NCI-H748 (cell line): Measurements from ENCODE around the gene MRPL48.
"Not testable (repeated sequence)": the region's sequence is repeated elsewhere in the genome, so short reads cannot be mapped to it uniquely, and the experiment has no call there.

Experiments used
- DNase-seq: peaks from one replicate; lab custom pipeline; 2025; ENCODE audit not compliant: unreplicated experiment; lab: John Stamatoyannopoulos, UW

Gene MRPL48

GRCh38 chr11:73787643-73788558 lies at the start of gene MRPL48:
TSS of gene MRPL48 (plus strand) at chr11:73787874. CDS start at chr11:73787972, 98 bp downstream.
- peak; percentile 95 for DNase-seq

DNA sequence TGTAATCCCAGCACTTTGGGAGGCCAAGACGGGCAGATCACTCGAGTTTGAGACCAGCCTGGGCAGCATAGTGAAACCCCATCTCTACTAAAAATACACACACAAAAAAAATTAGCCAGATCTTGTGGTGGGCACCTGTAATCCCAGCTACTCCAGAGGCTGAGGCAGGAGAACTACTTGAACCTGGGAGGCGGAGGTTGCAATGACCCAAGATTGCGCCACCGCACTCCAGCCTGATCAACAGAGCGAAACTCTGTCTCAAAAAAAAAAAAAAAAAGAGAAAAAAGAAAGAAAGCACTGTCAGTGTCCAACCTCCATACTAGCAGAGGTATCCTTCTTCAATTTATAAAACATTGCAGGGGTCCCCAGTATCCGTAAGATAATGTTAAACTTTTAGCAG lies 44.6 kb upstream of the MRPL48 start:
- no peak for DNase-seq

DNA sequence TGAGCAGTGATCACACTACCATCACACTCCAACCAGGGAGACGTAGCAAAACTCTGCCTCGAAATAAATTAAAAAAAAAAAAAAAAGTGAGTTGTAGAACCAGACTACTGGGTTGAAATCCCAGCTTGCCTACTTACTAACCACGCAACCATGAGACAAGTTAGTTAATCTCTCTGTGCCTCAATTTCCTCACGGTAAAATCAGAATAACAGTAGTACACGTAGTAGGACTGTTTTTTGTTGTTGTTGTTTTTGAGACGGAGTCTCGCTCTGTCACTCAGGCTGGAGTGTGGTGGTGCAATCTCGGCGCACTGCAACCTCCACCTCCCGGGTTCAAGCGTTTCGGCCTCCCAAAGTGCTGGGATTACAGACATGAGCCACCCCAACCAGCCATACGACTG lies 41.0 kb upstream of the MRPL48 start:
- no peak for DNase-seq

GRCh38 chr11:73747762-73748161 lies 39.9 kb upstream of the MRPL48 start:
- no peak for DNase-seq

DNA sequence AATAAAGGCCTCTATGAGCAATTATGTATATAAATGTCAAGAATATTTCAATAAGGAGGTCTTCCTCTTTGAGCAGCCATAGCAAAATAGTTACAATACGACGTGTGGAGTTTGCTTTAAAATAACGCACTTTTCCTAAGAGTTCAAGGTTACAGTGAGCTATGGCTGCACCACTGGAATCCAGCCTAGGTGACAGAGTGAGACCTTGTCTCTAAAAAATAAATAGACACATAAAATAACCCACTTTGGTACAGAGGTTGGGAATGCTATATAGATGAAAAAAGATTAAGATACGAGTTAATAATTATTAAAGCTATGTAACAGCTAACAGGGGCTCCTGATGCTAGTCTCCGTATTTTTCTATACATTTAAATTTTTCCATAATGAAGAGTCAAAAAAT lies 39.4 kb upstream of the MRPL48 start:
- DNase-seq: no peak

GRCh38 chr11:73749118-73749517 lies 38.6 kb upstream of the MRPL48 start:
- DNase-seq: no peak

DNA sequence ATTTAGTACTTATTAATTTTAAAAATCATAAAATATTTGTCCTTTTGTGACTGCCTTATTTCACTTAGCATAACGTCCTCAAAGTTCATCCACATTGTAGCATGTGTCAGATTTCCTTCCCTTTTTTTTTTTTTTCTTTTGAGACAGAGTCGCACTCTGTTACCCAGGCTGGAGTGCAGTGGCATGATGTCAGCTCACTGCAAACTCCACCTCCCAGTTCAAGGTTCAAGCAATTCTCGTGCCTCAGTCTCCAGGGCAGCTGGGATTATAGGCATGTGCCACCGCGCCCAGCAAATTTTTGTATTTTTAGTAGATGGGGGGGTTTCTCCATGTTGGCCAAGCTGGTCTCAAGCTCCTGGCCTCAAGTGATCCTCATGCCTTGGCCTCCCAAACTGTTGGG lies 37.4 kb upstream of the MRPL48 start:
- no peak for DNase-seq

- DNase-seq: not testable (repeated sequence)
These were observed 36.8 kb upstream of the MRPL48 start for GRCh38 chr11:73750862-73751261.

DNA sequence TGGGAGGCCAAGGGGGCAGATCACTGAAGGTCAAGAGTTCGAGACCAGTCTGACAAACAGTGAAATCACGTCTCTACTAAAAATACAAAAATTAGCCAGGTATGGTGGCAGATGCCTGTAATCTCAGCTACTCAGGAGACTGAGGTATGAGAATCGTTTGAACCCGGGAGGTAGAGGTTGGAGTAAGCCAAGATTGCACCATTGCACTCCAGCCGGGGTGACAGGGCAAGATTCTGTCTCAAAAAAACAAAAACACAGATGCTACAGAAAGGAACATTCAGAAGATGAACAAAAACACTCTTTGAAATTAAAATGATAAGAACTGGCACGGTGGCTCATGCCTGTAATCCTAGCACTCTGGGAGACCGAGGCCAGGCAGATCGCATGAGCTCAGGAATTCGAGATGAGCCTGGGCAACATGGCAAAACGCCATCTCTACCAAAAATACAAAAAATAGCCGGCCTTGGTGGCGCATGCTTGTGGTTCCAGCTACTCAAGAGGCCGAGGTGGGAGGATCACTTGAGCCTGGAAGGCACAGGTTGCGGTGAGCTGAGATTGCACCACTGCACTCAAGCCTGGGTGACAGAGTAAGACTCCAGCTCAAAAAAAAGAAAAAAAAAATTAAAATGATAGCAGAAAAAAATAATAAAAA lies 35.3 kb upstream of the MRPL48 start:
- DNase-seq: no peak

GRCh38 chr11:73752903-73753302 lies 34.8 kb upstream of the MRPL48 start:
- DNase-seq: no peak

- no peak for DNase-seq
These were observed 33.7 kb upstream of the MRPL48 start for GRCh38 chr11:73753938-73754337.

DNA sequence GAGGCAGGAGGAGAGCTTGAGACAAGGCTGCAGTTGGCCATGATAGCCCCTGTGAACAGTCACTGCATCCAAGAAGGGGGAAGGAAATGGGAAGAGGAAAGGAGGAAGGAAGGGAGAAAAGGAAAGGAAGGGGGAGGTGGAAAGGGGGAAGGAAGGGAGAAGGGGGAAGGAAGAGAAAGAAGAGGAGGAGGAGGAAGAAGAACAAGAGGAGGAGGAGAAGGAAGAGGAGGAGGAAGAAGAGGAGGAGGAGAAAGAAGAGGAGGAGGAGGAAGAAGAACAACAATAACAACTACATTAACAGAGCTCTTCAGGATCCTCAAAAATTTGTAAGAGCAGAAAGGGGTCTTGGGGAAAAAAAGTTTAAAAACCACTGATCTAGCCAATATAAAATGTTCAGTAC lies 32.0 kb upstream of the MRPL48 start:
- no peak for DNase-seq

- no peak for DNase-seq
These were observed 30.1 kb upstream of the MRPL48 start for GRCh38 chr11:73757598-73757997.

GRCh38 chr11:73758451-73758850 lies 29.2 kb upstream of the MRPL48 start:
- DNase-seq: no peak

- peak; percentile 17 for DNase-seq
These were observed 28.0 kb upstream of the MRPL48 start for GRCh38 chr11:73759610-73760134.

- peak; percentile 47 for DNase-seq
These were observed 27.5 kb upstream of the MRPL48 start for GRCh38 chr11:73760135-73760678.

GRCh38 chr11:73760679-73761402 lies 26.8 kb upstream of the MRPL48 start, which contains the start of gene RAB6A:
TSS of gene RAB6A (minus strand) at chr11:73761074. CDS start at chr11:73760635, 439 bp downstream.
- peak; percentile 100 for DNase-seq

- DNase-seq: no peak
These were observed 26.2 kb upstream of the MRPL48 start for GRCh38 chr11:73761403-73761945.

GRCh38 chr11:73762732-73763131 lies 24.9 kb upstream of the MRPL48 start:
- no peak for DNase-seq

DNA sequence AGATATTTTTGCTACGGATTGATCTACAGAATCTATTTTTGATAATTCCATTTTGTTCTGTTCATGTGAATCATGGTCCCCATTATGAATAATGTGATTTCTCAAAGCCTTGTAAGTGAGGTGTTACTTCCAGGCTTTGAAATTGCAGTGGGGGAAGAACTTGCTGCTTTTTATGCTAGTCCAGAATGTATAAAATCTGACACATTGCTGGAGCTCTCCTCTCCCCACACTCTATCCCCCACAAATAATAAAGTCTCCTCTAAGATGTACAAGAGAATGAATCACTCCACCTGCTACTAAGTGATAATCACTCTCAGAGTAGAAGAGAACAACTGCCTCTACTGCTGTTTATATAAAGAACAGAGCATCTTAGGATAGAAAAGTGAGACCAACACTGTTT lies 20.9 kb upstream of the MRPL48 start:
- DNase-seq: no peak

DNA sequence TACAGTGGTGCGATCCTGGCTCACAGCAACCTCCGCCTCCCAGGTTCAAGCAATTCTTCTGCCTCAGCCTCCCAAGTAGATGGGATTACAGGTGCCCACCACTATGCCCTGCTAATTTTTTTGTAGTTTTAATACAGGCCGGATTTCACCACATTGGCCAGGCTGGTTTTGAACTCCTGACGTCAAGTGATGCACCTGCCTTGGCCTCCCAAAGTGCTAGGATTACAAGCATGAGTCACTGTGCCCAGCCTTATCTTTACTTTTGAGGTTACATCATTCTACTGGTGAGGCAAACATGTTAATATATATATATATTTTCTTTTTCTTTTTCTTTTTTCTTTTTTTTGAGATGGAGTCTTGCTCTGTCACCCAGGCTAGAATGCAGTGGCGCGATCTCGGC lies 16.9 kb upstream of the MRPL48 start:
- DNase-seq: not testable (repeated sequence)
